ENCODE results near the gene ZCWPW2.

DNA sequence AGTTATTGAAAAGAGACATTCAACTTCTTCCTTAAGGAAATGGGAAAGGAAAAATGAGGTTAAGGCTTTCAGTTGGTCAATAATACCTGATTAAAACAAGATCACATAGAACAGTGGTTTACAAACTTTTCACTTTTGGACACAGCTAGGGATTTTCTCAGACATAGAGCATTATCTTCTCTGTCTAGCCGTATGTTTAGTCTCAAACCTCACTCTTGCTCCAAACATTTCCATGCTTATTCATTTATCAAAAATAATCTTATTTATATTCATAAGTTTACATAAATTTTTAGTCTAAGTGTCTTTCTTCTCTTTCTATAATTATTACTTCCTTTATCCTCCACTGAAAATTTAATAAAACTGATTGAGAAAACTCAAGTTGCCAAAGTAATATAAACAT, 114.3 kb downstream of the ZCWPW2 start:
- TF ChIP-seq, protein P1, sequence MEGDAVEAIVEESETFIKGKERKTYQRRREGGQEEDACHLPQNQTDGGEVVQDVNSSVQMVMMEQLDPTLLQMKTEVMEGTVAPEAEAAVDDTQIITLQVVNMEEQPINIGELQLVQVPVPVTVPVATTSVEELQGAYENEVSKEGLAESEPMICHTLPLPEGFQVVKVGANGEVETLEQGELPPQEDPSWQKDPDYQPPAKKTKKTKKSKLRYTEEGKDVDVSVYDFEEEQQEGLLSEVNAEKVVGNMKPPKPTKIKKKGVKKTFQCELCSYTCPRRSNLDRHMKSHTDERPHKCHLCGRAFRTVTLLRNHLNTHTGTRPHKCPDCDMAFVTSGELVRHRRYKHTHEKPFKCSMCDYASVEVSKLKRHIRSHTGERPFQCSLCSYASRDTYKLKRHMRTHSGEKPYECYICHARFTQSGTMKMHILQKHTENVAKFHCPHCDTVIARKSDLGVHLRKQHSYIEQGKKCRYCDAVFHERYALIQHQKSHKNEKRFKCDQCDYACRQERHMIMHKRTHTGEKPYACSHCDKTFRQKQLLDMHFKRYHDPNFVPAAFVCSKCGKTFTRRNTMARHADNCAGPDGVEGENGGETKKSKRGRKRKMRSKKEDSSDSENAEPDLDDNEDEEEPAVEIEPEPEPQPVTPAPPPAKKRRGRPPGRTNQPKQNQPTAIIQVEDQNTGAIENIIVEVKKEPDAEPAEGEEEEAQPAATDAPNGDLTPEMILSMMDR (IDR thresholded peaks at IDR 0.05; ENCODE audit: low read depth, low read length, poor library complexity, severe bottlenecking), result no peak
- TF ChIP-seq EZH2phosphoT487 (IDR thresholded peaks at IDR 0.05; ENCODE audit: borderline replicate concordance, low read length), result no peak
